ENCODE measurements around the gene KHDRBS1. TPM values are rescaled to one million over a fixed set of nuclear protein-coding genes. Genes with fewer than 3 reads are reported as not detected.

The KHDRBS1 gene
- total RNA-seq, 5 donors from 2014 or later (not counting 1 experiment from before 2014, with no cell fraction given): 98.9 to 115 (median 111) TPM

DNA sequence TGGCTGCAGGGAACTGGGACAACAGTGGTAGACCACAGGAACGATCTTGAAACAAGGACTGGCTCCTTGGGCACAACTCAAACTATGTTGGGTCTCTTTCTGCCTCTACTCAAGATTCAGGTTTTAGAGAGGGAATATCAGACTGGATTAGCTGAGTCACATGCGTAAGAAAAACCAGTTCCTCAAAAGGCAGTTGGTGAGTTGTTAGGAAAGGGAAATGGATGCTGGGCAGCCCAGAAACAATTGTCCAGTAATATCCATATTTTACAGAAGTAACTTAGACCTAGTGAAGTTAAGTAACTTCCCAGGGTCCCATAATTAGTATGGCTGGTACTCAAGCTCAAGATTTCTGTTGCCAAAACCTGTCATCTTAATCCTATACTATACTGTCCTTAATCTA, 32.1 kb downstream of the KHDRBS1 start:
- Histone ChIP-seq H3K9me3 (no peaks in the 10 kb centered on the region), H3K4me3 (ENCODE audit: control insufficient read depth in 1 of 2, extremely low read depth in 1 of 2, low read length in 1 of 2) (no peak overlapping the region), H3K27me3 (replicated peaks in 1 of 2; ENCODE audit: control insufficient read depth in 2 of 2, extremely low read depth in 1 of 2, insufficient read depth in 2 of 2, low read length in 1 of 2) (no peaks in the 10 kb centered on the region), H3K27ac (ENCODE audit: low read length) (no peak overlapping the region), H3K36me3 (ENCODE audit: control insufficient read depth in 2 of 2, extremely low read depth in 1 of 2, insufficient read depth in 1 of 2, low read length in 1 of 2) (peaks cover 7 to 62% of the 10 kb centered on the region in 2 donors), H3K4me1 (ENCODE audit: control insufficient read depth in 1 of 2, extremely low read depth in 1 of 2, insufficient read depth in 2 of 2, low read length in 2 of 2) (no peaks in the 10 kb centered on the region)
- ATAC-seq (replicated peaks in 1 of 4) (no peak), DNase-seq (no peak)
- peaks cover 36% of the 10 kb centered on the region for H3K36me3 Mint-ChIP-seq
- H3K4me3 Mint-ChIP-seq: no peak overlapping the region
- H3K9me3 Mint-ChIP-seq: no peaks in the 10 kb centered on the region
- ChIA-PET CTCF (interaction anchor here (0.6 kb wide), 2 partner anchors 104 to 830 kb away, joined by 3 to 4 read pairs; no protein-coding TSS in a partner anchor), POLR2A (interaction anchor here in 1 of 2 donors (0.5 kb wide), 1 partner anchor 61 kb away, joined by 9 read pairs; no protein-coding TSS in a partner anchor)
- WGBS (ENCODE audit: insufficient coverage): 100% methylated on average over 1 of the region's 2 CpGs
- H3K27me3 Mint-ChIP-seq: no peaks in the 10 kb centered on the region
- no peak overlapping the region for H3K27ac Mint-ChIP-seq
- H3K4me1 Mint-ChIP-seq: no peaks in the 10 kb centered on the region

DNA sequence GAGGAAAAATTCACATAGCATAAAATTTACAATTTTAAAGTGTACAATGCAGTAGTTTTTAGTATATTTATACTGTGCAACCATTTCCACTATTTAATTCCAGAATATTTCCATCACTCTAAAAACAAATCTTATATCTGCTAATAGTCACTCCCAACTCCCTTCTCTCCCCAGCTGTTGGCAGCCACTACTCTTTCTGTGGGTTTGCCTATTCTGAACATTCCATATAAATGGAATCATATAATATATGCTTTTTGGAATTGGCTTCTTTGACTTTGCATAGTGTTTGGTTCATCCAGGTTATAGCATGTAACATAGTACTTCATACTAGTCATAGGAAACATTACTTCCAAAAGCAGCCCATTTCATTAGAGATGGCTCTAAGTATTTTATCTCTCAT, 34.0 kb downstream of the KHDRBS1 start:
- H3K9me3 ChIP-seq: no peaks in the 10 kb centered on the region
- H3K4me3 Mint-ChIP-seq: no peak overlapping the region
- H3K27me3 ChIP-seq (replicated peaks in 1 of 2; ENCODE audit: control insufficient read depth in 2 of 2, extremely low read depth in 1 of 2, insufficient read depth in 2 of 2, low read length in 1 of 2): no peaks in the 10 kb centered on the region
- H3K27me3 Mint-ChIP-seq: no peaks in the 10 kb centered on the region
- ChIA-PET POLR2A (interaction anchor here in 1 of 2 donors (0.6 kb wide), 1 partner anchor 572 kb away, joined by 3 read pairs; no protein-coding TSS in a partner anchor), CTCF (no interaction called here)
- no peaks in the 10 kb centered on the region for H3K4me1 Mint-ChIP-seq
- H3K4me1 ChIP-seq (ENCODE audit: control insufficient read depth in 1 of 2, extremely low read depth in 1 of 2, insufficient read depth in 2 of 2, low read length in 2 of 2): no peaks in the 10 kb centered on the region
- ATAC-seq (replicated peaks in 1 of 4) (no peak), DNase-seq (no peak)
- peaks cover 30% of the 10 kb centered on the region for H3K36me3 Mint-ChIP-seq
- H3K36me3 ChIP-seq (ENCODE audit: control insufficient read depth in 2 of 2, extremely low read depth in 1 of 2, insufficient read depth in 1 of 2, low read length in 1 of 2): peaks cover 3 to 57% of the 10 kb centered on the region in 2 donors
- H3K9me3 Mint-ChIP-seq: no peaks in the 10 kb centered on the region
- H3K4me3 ChIP-seq (ENCODE audit: control insufficient read depth in 1 of 2, extremely low read depth in 1 of 2, low read length in 1 of 2): no peak overlapping the region
- H3K27ac Mint-ChIP-seq: peak overlapping the region in 1 of 2 donors; percentile 25
- H3K27ac ChIP-seq (ENCODE audit: low read length): no peak overlapping the region

DNA sequence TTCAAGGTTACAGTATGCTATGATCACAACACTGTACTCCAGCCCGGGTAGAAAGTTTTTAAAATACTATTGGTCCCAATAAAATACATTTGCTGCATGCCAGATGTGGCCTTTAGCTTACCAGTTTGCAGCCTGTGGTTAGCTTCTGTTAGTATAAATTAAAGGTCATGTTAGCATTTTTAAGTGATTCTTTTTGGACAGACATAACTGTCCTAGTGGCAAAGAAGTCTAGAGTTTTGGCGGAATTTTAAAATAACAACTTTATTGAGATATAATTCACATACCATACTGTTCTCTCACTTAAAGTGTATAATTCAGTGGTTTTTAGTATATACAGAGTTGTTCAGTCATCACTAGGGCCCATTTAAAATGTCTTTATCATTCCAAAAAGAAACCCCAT, 34.8 kb downstream of the KHDRBS1 start:
- no peaks in the 10 kb centered on the region for H3K4me1 Mint-ChIP-seq
- no peaks in the 10 kb centered on the region for H3K27me3 ChIP-seq (replicated peaks in 1 of 2; ENCODE audit: control insufficient read depth in 2 of 2, extremely low read depth in 1 of 2, insufficient read depth in 2 of 2, low read length in 1 of 2)
- no peaks in the 10 kb centered on the region for H3K4me1 ChIP-seq (ENCODE audit: control insufficient read depth in 1 of 2, extremely low read depth in 1 of 2, insufficient read depth in 2 of 2, low read length in 2 of 2)
- H3K36me3 Mint-ChIP-seq: peaks cover 31% of the 10 kb centered on the region
- peaks cover 0 to 64% of the 10 kb centered on the region in 2 donors for H3K36me3 ChIP-seq (ENCODE audit: control insufficient read depth in 2 of 2, extremely low read depth in 1 of 2, insufficient read depth in 1 of 2, low read length in 1 of 2)
- WGBS (ENCODE audit: insufficient coverage): no CpG with 5 or more reads among the region's 2 CpGs
- no peaks in the 10 kb centered on the region for H3K9me3 ChIP-seq
- H3K27ac Mint-ChIP-seq: no peak overlapping the region
- ChIA-PET CTCF (no interaction called here), POLR2A (interaction anchor here in 1 of 2 donors (0.6 kb wide), 2 partner anchors 59 to 571 kb away, joined by 3 read pairs; partner anchors contain the start of gene KPNA6)
- no peak for ATAC-seq (replicated peaks in 1 of 4)
- H3K4me3 Mint-ChIP-seq: no peak overlapping the region
- no peak overlapping the region for H3K4me3 ChIP-seq (ENCODE audit: control insufficient read depth in 1 of 2, extremely low read depth in 1 of 2, low read length in 1 of 2)
- no peak overlapping the region for H3K27ac ChIP-seq (ENCODE audit: low read length)
- H3K9me3 Mint-ChIP-seq: no peaks in the 10 kb centered on the region
- DNase-seq: no peak
- H3K27me3 Mint-ChIP-seq: no peaks in the 10 kb centered on the region

DNA sequence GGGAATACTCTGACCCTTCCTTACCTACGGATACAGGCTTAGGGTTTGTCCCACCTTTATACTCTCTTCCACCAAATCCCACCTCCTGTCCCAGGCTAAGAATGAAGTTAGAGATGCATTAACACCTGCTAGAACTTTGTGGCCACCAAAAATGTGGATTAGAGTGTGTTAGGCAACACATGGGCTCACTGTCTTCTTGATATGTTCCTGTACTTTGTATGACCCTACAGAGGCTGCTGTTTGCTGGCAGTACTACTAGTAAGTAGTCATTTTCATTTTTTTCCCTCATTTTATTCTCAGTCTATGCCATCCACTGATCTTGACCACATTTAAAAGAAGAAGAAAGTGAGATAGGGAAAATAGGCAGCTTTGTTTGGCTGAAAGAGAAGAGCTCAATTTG, 38.0 kb downstream of the KHDRBS1 start:
- no CpG with 5 or more reads among the region's 1 CpG for WGBS (ENCODE audit: insufficient coverage)
- H3K9me3 Mint-ChIP-seq: no peaks in the 10 kb centered on the region
- no peak overlapping the region for H3K4me3 Mint-ChIP-seq
- Histone ChIP-seq H3K36me3 (ENCODE audit: control insufficient read depth in 2 of 2, extremely low read depth in 1 of 2, insufficient read depth in 1 of 2, low read length in 1 of 2) (peaks cover 0 to 74% of the 10 kb centered on the region in 2 donors), H3K9me3 (no peaks in the 10 kb centered on the region), H3K4me3 (ENCODE audit: control insufficient read depth in 1 of 2, extremely low read depth in 1 of 2, low read length in 1 of 2) (no peak overlapping the region), H3K27me3 (replicated peaks in 1 of 2; ENCODE audit: control insufficient read depth in 2 of 2, extremely low read depth in 1 of 2, insufficient read depth in 2 of 2, low read length in 1 of 2) (no peaks in the 10 kb centered on the region), H3K27ac (ENCODE audit: low read length) (no peak overlapping the region), H3K4me1 (ENCODE audit: control insufficient read depth in 1 of 2, extremely low read depth in 1 of 2, insufficient read depth in 2 of 2, low read length in 2 of 2) (no peaks in the 10 kb centered on the region)
- CTCF ChIA-PET: interaction anchor here in 1 of 2 donors (0.6 kb wide), 1 partner anchor 23 kb away, joined by 3 read pairs; no protein-coding TSS in a partner anchor
- ATAC-seq (replicated peaks in 1 of 4): no peak
- no peak for DNase-seq
- peaks cover 28% of the 10 kb centered on the region for H3K36me3 Mint-ChIP-seq
- H3K27ac Mint-ChIP-seq: peak overlapping the region; percentile 59 to 72
- POLR2A ChIA-PET: interaction anchor here in 1 of 2 donors (0.5 kb wide), 1 partner anchor 31 kb away, joined by 7 read pairs; no protein-coding TSS in a partner anchor
- H3K4me1 Mint-ChIP-seq: no peaks in the 10 kb centered on the region
- no peaks in the 10 kb centered on the region for H3K27me3 Mint-ChIP-seq

DNA sequence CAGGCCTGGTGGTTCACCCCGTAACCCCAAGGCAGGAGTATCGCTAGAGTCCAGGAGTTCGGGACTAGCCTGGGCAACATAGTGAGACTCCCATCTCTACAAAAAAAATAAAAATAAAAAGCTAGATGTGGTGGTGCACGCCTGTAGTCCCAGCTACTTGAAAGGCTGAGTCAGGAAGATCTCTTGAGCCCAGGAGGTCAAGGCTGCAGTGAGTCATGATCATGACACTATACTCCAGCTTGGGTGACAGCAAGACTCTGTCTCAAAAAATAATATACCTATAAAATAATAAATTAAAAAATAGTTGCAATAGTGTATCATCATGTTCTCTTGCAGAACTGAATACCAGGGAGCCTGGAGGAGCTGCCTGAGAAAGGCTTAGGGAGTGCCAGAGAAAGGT, 39.2 kb downstream of the KHDRBS1 start:
- Histone ChIP-seq H3K27me3 (replicated peaks in 1 of 2; ENCODE audit: control insufficient read depth in 2 of 2, extremely low read depth in 1 of 2, insufficient read depth in 2 of 2, low read length in 1 of 2) (no peaks in the 10 kb centered on the region), H3K36me3 (ENCODE audit: control insufficient read depth in 2 of 2, extremely low read depth in 1 of 2, insufficient read depth in 1 of 2, low read length in 1 of 2) (peaks cover 0 to 71% of the 10 kb centered on the region in 2 donors), H3K27ac (ENCODE audit: low read length) (no peak overlapping the region), H3K9me3 (no peaks in the 10 kb centered on the region), H3K4me3 (ENCODE audit: control insufficient read depth in 1 of 2, extremely low read depth in 1 of 2, low read length in 1 of 2) (no peak overlapping the region), H3K4me1 (ENCODE audit: control insufficient read depth in 1 of 2, extremely low read depth in 1 of 2, insufficient read depth in 2 of 2, low read length in 2 of 2) (no peaks in the 10 kb centered on the region)
- DNase-seq (no peak), ATAC-seq (replicated peaks in 1 of 4) (no peak)
- Mint-ChIP-seq H3K36me3 (peaks cover 24% of the 10 kb centered on the region), H3K27me3 (no peaks in the 10 kb centered on the region), H3K4me1 (no peaks in the 10 kb centered on the region), H3K4me3 (no peak overlapping the region), H3K27ac (no peak overlapping the region), H3K9me3 (no peaks in the 10 kb centered on the region)
- POLR2A ChIA-PET: interaction anchor here in 1 of 2 donors (0.6 kb wide), 1 partner anchor 30 kb away, joined by 3 read pairs; no protein-coding TSS in a partner anchor
- WGBS (ENCODE audit: insufficient coverage): no CpG with 5 or more reads among the region's 4 CpGs
- CTCF ChIA-PET: interaction anchor here (0.6 to 1.4 kb wide), 3 partner anchors 9 to 82 kb away, joined by 3 to 5 read pairs (median 3); no protein-coding TSS in a partner anchor

DNA sequence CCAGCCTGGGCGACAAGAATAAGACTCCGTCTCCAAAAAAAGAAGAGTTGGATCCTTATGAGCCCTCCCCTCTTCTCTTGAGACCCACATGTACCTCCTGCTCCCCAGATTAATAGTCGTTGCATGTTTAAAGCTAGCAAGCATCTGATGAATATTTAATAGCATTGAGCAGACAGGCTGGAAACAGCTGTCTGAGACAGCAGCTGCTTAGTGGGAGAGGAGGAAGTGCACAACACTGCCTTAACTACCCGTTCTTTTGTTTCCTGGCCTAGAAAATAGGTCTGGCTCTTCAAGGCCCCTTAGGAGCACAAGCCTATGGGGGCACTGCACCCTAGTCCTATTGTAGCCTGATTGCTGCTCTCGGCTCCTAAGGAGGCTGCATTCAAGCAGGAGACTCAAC, 41.7 kb downstream of the KHDRBS1 start:
- Histone ChIP-seq H3K9me3 (no peaks in the 10 kb centered on the region), H3K27me3 (replicated peaks in 1 of 2; ENCODE audit: control insufficient read depth in 2 of 2, extremely low read depth in 1 of 2, insufficient read depth in 2 of 2, low read length in 1 of 2) (no peaks in the 10 kb centered on the region), H3K4me3 (ENCODE audit: control insufficient read depth in 1 of 2, extremely low read depth in 1 of 2, low read length in 1 of 2) (no peak overlapping the region), H3K27ac (ENCODE audit: low read length) (no peak overlapping the region), H3K36me3 (ENCODE audit: control insufficient read depth in 2 of 2, extremely low read depth in 1 of 2, insufficient read depth in 1 of 2, low read length in 1 of 2) (peaks cover 2 to 80% of the 10 kb centered on the region in 2 donors), H3K4me1 (ENCODE audit: control insufficient read depth in 1 of 2, extremely low read depth in 1 of 2, insufficient read depth in 2 of 2, low read length in 2 of 2) (no peaks in the 10 kb centered on the region)
- Mint-ChIP-seq H3K36me3 (peaks cover 30% of the 10 kb centered on the region), H3K4me3 (no peak overlapping the region), H3K27ac (peak overlapping the region; percentile 34 to 67), H3K4me1 (no peaks in the 10 kb centered on the region), H3K27me3 (no peaks in the 10 kb centered on the region), H3K9me3 (no peaks in the 10 kb centered on the region)
- ChIA-PET CTCF (no interaction called here), POLR2A (no interaction called here)
- no peak for ATAC-seq (replicated peaks in 1 of 4)
- 100% methylated on average over 1 of the region's 5 CpGs for WGBS (ENCODE audit: insufficient coverage)
- DNase-seq: no peak

Measured in T-cell (primary cell).